ENCODE data around the gene PTH2.
A peak's percentile ranks its signal among the peaks of the same experiment; 100 is the strongest.

The PTH2 gene

GRCh38 chr19:49451430-49452181 lies 28.4 kb upstream of the PTH2 start, which contains the start of gene PIH1D1:
Gene PIH1D1, minus strand, starts transcription at chr19:49451814. Its CDS starts 240 bp downstream, at chr19:49451574.
- Histone ChIP-seq H2AFZ (ENCODE audit: low read depth, low read length) (peak within 1 kb of the TSS; percentile 18; the same call in 1 of the 2 replicates), H3K27me3 (ENCODE audit: low read depth, low read length) (no peaks in the 10 kb centered on the region)
- no peak for TF ChIP-seq CTCF (IDR thresholded peaks at IDR 0.05; ENCODE audit: low read depth, low read length)
- TF ChIP-seq EZH2phosphoT487 (IDR thresholded peaks at IDR 0.05; ENCODE audit: low read depth) = no peak

GRCh38 chr19:49450405-49450804 lies 27.2 kb upstream of the PTH2 start:
- Histone ChIP-seq H3K36me3 (replicated peaks; ENCODE audit: low read depth, low read length) (peaks cover 37% of the 10 kb centered on the region), H3K4me3 (ENCODE audit: low read length) (peak overlapping the region; percentile 85), H3K79me2 (ENCODE audit: low read length) (peaks cover 31% of the 10 kb centered on the region), H3K4me2 (ENCODE audit: low read length) (peak overlapping the region; percentile 77), H2AFZ (ENCODE audit: low read depth, low read length) (no peak overlapping the region), H3K27me3 (ENCODE audit: low read depth, low read length) (no peaks in the 10 kb centered on the region), H3K9ac (ENCODE audit: low read length) (no peak overlapping the region), H3K4me1 (ENCODE audit: low read length) (peaks cover 17% of the 10 kb centered on the region), H3K9me3 (ENCODE audit: insufficient read depth, low read length) (no peaks in the 10 kb centered on the region), H4K20me1 (ENCODE audit: insufficient read depth, low read length) (no peaks in the 10 kb centered on the region), H3K27ac (ENCODE audit: low read length) (no peak overlapping the region)
- TF ChIP-seq EZH2phosphoT487 (IDR thresholded peaks at IDR 0.05; ENCODE audit: low read depth) (no peak), CTCF (IDR thresholded peaks at IDR 0.05; ENCODE audit: low read depth, low read length) (no peak)

More at GRCh38 chr19:49451430-49452181, 28.4 kb upstream of the PTH2 start, which contains the start of gene PIH1D1:
- H3K36me3 ChIP-seq (replicated peaks; ENCODE audit: low read depth, low read length) = peaks cover 33% of the 10 kb centered on the region
- H3K79me2 ChIP-seq (ENCODE audit: low read length) = peaks cover 31% of the 10 kb centered on the region
- peak within 1 kb of the TSS; percentile 91 for H3K27ac ChIP-seq (ENCODE audit: low read length)
- H3K9ac ChIP-seq (ENCODE audit: low read length) = peak within 1 kb of the TSS; percentile 99
- no peaks in the 10 kb centered on the region for H4K20me1 ChIP-seq (ENCODE audit: insufficient read depth, low read length)
- peak within 1 kb of the TSS; percentile 77 for H3K4me2 ChIP-seq (ENCODE audit: low read length)
- peak within 1 kb of the TSS; percentile 85 for H3K4me3 ChIP-seq (ENCODE audit: low read length)
- H3K4me1 ChIP-seq (ENCODE audit: low read length) = peaks cover 17% of the 10 kb centered on the region
- H3K9me3 ChIP-seq (ENCODE audit: insufficient read depth, low read length) = no peaks in the 10 kb centered on the region

- no peak overlapping the region for H3K9ac ChIP-seq (ENCODE audit: low read length)
- no peak overlapping the region for H3K4me2 ChIP-seq (ENCODE audit: low read length)
- H3K27ac ChIP-seq (ENCODE audit: low read length) = no peak overlapping the region
Measured at GRCh38 chr19:49448432-49448786, 25.2 kb upstream of the PTH2 start.

More at GRCh38 chr19:49448432-49448786, 25.2 kb upstream of the PTH2 start:
- Histone ChIP-seq H4K20me1 (ENCODE audit: insufficient read depth, low read length) (no peaks in the 10 kb centered on the region), H3K9me3 (ENCODE audit: insufficient read depth, low read length) (no peaks in the 10 kb centered on the region), H3K36me3 (replicated peaks; ENCODE audit: low read depth, low read length) (peaks cover 33% of the 10 kb centered on the region), H2AFZ (ENCODE audit: low read depth, low read length) (no peak overlapping the region), H3K4me3 (ENCODE audit: low read length) (no peak overlapping the region), H3K27me3 (ENCODE audit: low read depth, low read length) (no peaks in the 10 kb centered on the region), H3K79me2 (ENCODE audit: low read length) (peaks cover 18% of the 10 kb centered on the region), H3K4me1 (ENCODE audit: low read length) (peaks cover 10% of the 10 kb centered on the region)
- TF ChIP-seq EZH2phosphoT487 (IDR thresholded peaks at IDR 0.05; ENCODE audit: low read depth) (no peak), CTCF (IDR thresholded peaks at IDR 0.05; ENCODE audit: low read depth, low read length) (no peak)
